Superior temporal gyrus (tissue), 1 donor: ENCODE results near the gene HJV.
"Not testable (repeated sequence)": the region's sequence is repeated elsewhere in the genome, so short reads cannot be mapped to it uniquely, and the experiment has no call there.

Source experiments
- DNase-seq: peaks from one replicate; pipeline ENCODE4 v3.0.0-alpha.2; 2016; ENCODE audit errors: extremely low spot score

The HJV gene

GRCh38 chr1:146021622-146022402 lies at the start of gene HJV:
TSS of gene HJV (minus strand) at chr1:146021735. CDS start at chr1:146020231, 1,504 bp downstream.
- DNase-seq = no peak

- not testable (repeated sequence) for DNase-seq
Observed at GRCh38 chr1:146059148-146059547, 37.6 kb upstream of the HJV start.

GRCh38 chr1:146051852-146052676 lies 30.5 kb upstream of the HJV start:
- DNase-seq = peak; percentile 90

- DNase-seq = no peak
Observed at GRCh38 chr1:146051452-146051851, 29.9 kb upstream of the HJV start.

GRCh38 chr1:146050652-146050963 lies 29.1 kb upstream of the HJV start:
- DNase-seq = not testable (repeated sequence)

GRCh38 chr1:146049866-146050651 lies 28.5 kb upstream of the HJV start:
- DNase-seq = not testable (repeated sequence)

GRCh38 chr1:146049436-146049835 lies 27.9 kb upstream of the HJV start:
- no peak for DNase-seq

- not testable (repeated sequence) for DNase-seq
Observed at GRCh38 chr1:146048514-146049115, 27.1 kb upstream of the HJV start.

GRCh38 chr1:146046664-146047063 lies 25.1 kb upstream of the HJV start:
- DNase-seq = no peak

GRCh38 chr1:146039844-146040194 lies 18.3 kb upstream of the HJV start:
- peak; percentile 48 for DNase-seq

- DNase-seq = peak; percentile 99
Observed at GRCh38 chr1:146036965-146037646, 15.6 kb upstream of the HJV start.

GRCh38 chr1:146036241-146036964 lies 14.9 kb upstream of the HJV start:
- peak; percentile 67 for DNase-seq

- no peak for DNase-seq
Observed at GRCh38 chr1:146035048-146035423, 13.5 kb upstream of the HJV start.

GRCh38 chr1:146032631-146033219 lies 11.2 kb upstream of the HJV start:
- peak; percentile 85 for DNase-seq

GRCh38 chr1:146031476-146031875 lies 9.9 kb upstream of the HJV start:
- DNase-seq = peak; percentile 47

- DNase-seq = no peak
Observed at GRCh38 chr1:146029117-146029516, 7.6 kb upstream of the HJV start.

- not testable (repeated sequence) for DNase-seq
Observed at GRCh38 chr1:146026650-146027049, 5.1 kb upstream of the HJV start.

GRCh38 chr1:146025787-146026495 lies 4.4 kb upstream of the HJV start:
- not testable (repeated sequence) for DNase-seq

- DNase-seq = no peak
Observed at GRCh38 chr1:146022403-146023127, 1.0 kb upstream of the HJV start.
